Adipocyte (in vitro differentiated cells): ENCODE data around the gene GNB1L.
A peak's percentile ranks its signal among the peaks of the same experiment; 100 is the strongest.

Source experiments
- DNase-seq: peaks from one replicate; pipeline ENCODE4 v3.0.0-alpha.2; 2015; ENCODE audit warnings: low read depth
- H3K27me3 ChIP-seq: replicated peaks from 2 replicates; pipeline ENCODE4 v1.7.0; 2013; ENCODE audit warnings: mild to moderate bottlenecking, low read length, moderate library complexity; ENCODE audit not compliant: control insufficient read depth, insufficient read depth
- H3K36me3 ChIP-seq: 2 replicates; pipeline ENCODE4 v1.7.0; 2013; ENCODE audit warnings: low read length, mild to moderate bottlenecking, moderate library complexity; ENCODE audit not compliant: control insufficient read depth, insufficient read depth, severe bottlenecking
- H3K4me1 ChIP-seq: 2 replicates; pipeline ENCODE4 v1.7.0; 2013; ENCODE audit warnings: mild to moderate bottlenecking, low read length, moderate library complexity; ENCODE audit not compliant: control insufficient read depth, insufficient read depth
- H3K4me3 ChIP-seq: 2 replicates; pipeline ENCODE4 v1.7.0; 2013; ENCODE audit warnings: mild to moderate bottlenecking, low read length, moderate library complexity
- H3K9ac ChIP-seq: 2 replicates; pipeline ENCODE4 v1.7.0; 2013; ENCODE audit warnings: mild to moderate bottlenecking, low read length, moderate library complexity
- H3K9me3 ChIP-seq: 2 replicates; pipeline ENCODE4 v1.7.0; 2013; ENCODE audit warnings: mild to moderate bottlenecking, low read length, moderate library complexity; ENCODE audit not compliant: control insufficient read depth

The GNB1L gene

DNA sequence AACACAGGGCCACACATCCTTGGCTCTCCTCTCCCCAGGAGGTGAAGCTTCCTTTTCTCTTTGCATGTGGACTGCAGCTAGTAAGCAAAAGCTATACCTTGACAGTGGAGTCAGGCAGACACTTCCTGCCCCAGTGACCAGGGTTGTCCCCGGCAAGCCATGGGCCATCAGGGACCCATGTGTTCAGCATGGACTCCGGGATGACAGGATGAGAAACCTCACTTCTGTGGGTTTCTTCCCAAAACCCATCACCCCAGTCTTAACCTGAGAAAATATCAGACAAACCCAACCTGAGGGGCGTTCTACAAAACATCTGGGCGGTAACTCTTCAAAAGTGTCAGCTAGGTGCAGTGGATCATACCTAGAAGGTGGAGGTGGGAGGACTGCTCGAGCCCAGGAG, 40.2 kb downstream of the GNB1L start:
- H3K36me3 ChIP-seq = no peaks in the 10 kb centered on the region
- no peak overlapping the region for H3K9ac ChIP-seq
- DNase-seq = no peak
- peaks cover 5% of the 10 kb centered on the region for H3K4me1 ChIP-seq
- no peaks in the 10 kb centered on the region for H3K9me3 ChIP-seq
- H3K27me3 ChIP-seq = no peaks in the 10 kb centered on the region
- H3K4me3 ChIP-seq = no peak overlapping the region

DNA sequence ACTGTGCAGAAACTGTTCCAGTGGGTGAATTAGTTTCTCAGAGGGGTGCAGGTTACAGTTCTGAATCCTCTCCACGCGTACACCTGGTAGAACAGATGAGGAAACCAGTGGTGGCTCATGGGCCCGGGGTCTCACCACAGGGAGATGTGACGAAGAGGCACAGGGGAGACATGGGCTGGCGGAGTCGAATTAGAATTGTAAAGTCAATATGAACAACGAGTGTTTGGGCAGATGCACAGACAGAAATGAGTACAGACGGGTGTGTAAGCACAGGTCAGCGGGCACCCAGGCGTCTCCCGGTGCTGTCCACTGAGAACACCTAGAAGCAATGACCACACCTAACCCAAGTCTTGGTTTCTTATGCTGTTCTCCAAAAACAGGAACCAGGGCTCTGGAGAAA, 41.8 kb downstream of the GNB1L start:
- H3K4me1 ChIP-seq = peaks cover 5% of the 10 kb centered on the region
- H3K9ac ChIP-seq = no peak overlapping the region
- H3K36me3 ChIP-seq = no peaks in the 10 kb centered on the region
- H3K4me3 ChIP-seq = no peak overlapping the region
- DNase-seq = no peak
- H3K9me3 ChIP-seq = no peaks in the 10 kb centered on the region
- no peaks in the 10 kb centered on the region for H3K27me3 ChIP-seq

DNA sequence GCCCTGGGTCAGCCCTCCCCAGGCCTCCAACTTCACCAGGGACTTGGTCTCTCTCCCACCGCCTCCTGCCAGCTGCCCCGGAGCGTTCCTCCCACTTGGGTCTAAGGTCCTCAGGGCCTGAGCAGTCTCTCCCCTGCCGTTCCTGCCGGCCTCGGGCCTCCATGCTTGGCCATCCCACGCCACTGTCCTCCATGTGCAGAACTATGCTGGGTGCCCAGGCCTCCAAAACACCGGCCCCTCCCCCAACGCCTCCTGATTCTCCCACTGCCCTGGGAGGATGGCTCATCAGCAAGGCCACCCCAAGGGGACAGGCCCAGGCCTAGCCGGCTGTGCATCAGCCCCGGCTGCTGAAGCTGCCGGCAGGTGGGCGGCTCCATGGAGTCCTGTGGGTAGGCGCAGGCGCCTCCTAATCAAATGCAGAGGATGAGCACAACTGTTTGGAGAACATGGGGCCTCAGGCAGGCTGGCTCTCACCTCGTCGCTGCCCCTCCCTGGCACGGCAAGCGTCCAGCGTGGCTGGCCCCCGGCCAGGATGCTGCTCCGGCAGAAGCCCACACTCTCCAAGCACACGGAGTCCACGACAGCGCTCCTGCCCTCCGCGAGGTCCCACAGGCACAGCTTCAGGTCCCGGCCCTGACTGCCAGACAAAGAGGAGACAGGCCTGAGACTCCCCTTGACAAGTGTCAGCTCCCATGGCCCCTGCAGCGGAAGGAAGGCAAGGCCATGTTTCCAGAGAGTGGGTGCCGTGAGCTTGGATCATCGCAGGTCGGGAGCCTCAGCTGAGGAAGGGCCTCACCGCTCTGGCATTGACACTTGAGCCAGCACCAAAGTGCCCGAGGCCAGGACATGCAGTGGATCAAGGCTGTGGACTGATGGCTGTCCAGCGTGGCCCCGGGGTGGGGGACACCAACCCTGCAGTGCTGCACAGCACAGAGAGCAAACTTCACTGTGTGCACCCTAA, 42.6 kb downstream of the GNB1L start:
- H3K36me3 ChIP-seq = no peaks in the 10 kb centered on the region
- no peak overlapping the region for H3K4me3 ChIP-seq
- no peaks in the 10 kb centered on the region for H3K9me3 ChIP-seq
- no peak for DNase-seq
- peaks cover 5% of the 10 kb centered on the region for H3K4me1 ChIP-seq
- no peaks in the 10 kb centered on the region for H3K27me3 ChIP-seq
- H3K9ac ChIP-seq = no peak overlapping the region

DNA sequence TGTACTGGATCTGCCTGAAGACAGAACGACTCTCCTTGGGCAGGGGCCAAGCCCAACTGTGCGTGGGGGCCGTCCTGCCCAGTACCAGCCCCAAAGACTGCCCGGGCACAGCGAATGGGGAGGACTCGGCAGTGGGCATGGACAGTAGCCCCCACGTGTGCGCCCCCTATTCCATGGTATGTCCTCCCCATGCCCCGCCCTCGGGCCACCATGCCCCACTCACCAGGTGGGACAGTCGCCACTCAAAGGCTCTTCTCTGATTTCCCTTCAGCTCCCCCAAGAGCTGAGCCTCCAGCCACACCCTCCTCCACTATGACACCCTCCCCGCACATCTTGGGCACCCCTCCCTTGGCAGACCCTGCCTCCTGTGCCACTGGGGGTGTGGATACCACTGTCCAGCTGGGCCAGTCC, 43.5 kb downstream of the GNB1L start:
- peaks cover 5% of the 10 kb centered on the region for H3K4me1 ChIP-seq
- H3K9me3 ChIP-seq = no peaks in the 10 kb centered on the region
- H3K4me3 ChIP-seq = no peak overlapping the region
- H3K27me3 ChIP-seq = no peaks in the 10 kb centered on the region
- H3K36me3 ChIP-seq = no peaks in the 10 kb centered on the region
- no peak for DNase-seq
- no peak overlapping the region for H3K9ac ChIP-seq

DNA sequence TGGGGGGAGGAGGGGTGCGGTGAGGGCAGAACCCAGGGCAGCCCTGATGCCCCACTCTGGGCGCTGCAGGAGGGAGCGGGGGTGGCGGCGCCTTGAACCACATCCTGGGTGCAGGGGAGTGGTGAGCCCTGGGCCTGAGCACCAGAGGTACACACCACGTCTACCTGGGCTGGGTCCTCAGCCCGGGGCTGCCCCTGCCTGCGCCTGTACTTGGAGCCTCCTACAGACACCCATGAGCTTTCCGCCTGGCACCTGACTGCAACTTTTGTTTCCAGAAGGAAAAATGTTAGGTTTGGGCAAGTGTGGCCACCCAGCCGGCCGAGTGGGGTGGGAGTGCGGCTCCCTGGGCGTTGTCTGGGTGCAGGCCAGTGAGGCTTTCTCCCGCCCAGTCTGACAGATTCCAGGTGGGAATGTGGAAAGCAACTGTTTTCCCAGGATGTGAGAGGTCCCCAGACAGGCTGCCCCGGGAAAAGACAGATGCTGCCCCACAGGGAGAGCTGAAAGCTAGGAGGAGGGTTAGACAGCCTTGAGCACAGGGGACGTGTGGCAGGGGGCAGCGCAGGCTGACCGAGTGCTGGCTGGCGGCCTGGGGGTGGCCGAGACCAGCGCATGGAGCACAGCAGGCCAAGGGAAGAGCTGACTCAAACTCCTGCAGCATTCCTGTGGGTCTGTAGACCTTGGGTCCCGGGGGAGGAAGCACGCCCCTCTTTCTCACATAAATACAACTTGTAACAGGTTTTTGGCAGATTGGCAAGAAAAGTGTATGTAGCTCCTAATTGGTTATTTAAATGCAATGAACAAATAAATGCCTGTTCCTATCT, 44.1 kb downstream of the GNB1L start:
- peak; percentile 14 for DNase-seq
- no peaks in the 10 kb centered on the region for H3K36me3 ChIP-seq
- peaks cover 5% of the 10 kb centered on the region for H3K4me1 ChIP-seq
- no peaks in the 10 kb centered on the region for H3K27me3 ChIP-seq
- no peak overlapping the region for H3K4me3 ChIP-seq
- H3K9ac ChIP-seq = no peak overlapping the region
- H3K9me3 ChIP-seq = no peaks in the 10 kb centered on the region

DNA sequence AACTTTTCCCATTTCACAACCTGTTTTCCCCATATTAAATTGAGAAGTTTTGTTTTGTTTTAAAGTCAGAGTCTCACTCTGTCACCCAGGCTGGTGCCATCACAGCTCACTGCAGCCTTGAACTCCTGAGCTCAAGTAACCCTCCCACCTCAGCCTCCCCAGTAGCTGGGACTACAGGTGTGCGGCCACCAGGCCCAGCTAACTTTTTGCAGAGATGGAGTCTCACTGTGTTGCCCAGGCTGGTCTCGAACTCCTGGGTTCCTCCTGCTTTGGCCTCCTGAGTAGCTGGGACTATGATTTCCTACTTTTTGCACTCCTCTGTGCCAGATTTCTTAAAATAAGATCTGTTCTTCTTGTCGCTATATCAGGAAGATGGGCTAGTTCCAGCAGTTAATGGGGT, 44.9 kb downstream of the GNB1L start:
- H3K4me1 ChIP-seq = no peaks in the 10 kb centered on the region
- H3K9me3 ChIP-seq = no peaks in the 10 kb centered on the region
- H3K4me3 ChIP-seq = no peak overlapping the region
- no peaks in the 10 kb centered on the region for H3K27me3 ChIP-seq
- no peak for DNase-seq
- no peaks in the 10 kb centered on the region for H3K36me3 ChIP-seq
- no peak overlapping the region for H3K9ac ChIP-seq

DNA sequence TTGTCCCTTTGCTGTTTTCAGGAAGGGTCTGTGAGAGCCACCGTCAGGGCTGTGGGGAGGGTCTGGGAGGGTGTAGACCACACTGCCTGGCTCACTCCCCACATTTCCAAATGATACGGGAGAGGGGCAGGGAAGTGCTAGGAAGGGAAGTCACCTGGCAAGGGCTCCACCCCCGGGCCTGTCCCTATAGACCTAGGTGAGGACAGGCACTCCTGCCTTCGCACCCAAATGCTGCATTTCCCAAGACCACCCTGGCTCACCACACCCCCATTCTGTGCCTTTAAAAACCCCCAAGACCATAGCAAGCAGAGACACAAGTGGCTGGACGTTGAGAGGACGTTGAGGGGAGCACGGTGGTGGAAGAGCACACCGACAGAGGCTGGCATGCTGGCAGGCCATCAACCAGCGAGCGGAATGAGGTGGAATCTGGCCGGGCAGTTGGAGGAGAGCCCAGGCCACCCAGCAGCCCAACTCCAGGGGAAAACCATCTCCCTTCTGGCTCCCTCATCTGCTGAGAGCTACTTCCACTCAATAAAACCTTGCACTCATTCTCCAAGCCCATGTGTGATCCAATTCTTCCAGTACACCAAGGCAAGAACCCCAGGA, 45.7 kb downstream of the GNB1L start:
- Histone ChIP-seq H3K27me3 (no peaks in the 10 kb centered on the region), H3K36me3 (no peaks in the 10 kb centered on the region), H3K4me1 (no peaks in the 10 kb centered on the region), H3K9me3 (no peaks in the 10 kb centered on the region), H3K9ac (no peak overlapping the region), H3K4me3 (no peak overlapping the region)
- DNase-seq = no peak

DNA sequence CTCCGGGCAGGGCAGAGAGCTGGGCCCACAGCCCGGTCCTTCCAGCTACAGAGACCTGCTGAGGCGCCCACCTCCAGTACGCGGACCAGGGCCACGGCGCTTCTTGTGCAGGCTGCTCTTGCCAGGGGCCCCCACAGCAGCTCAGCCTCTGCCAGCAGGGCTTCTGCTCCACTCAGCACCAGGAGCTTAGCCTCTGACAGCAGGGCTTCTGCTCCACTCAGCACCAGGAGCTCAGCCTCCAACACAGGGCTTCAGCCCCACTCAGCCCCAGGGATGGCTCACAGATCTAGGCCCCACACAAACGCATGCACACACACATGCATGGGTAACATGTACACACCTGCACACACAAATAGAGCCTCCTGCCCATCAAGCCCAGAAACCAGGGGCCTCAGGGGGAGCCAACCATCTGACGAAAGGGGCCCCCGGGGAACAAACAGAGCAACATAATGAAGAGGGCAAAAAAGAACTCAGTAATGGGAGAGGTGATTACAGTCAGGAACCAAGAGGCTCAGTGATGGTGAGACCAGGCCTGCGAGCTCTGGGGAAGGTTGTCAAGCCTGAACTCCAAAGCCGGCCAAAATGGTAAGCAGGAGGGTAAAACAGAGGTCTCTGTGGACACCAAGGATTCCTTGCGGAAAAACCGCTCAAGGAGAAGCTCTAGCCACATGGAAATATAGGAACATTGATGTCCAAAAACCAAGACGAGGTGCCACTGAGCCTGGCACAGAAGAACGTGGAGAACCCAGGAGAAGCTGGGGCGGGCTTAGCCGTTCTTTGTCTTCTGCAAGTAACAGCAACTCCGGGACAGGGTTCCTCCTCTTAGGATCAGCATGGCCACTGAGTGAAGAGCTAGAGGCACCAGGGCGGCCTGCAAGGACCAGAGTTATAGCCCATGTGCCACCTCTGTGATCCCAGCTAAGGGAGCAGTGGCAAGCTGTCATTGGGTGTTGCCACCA, 46.5 kb downstream of the GNB1L start:
- no peak overlapping the region for H3K9ac ChIP-seq
- H3K9me3 ChIP-seq = no peaks in the 10 kb centered on the region
- no peaks in the 10 kb centered on the region for H3K27me3 ChIP-seq
- no peaks in the 10 kb centered on the region for H3K36me3 ChIP-seq
- DNase-seq = no peak
- H3K4me3 ChIP-seq = no peak overlapping the region
- H3K4me1 ChIP-seq = no peaks in the 10 kb centered on the region

DNA sequence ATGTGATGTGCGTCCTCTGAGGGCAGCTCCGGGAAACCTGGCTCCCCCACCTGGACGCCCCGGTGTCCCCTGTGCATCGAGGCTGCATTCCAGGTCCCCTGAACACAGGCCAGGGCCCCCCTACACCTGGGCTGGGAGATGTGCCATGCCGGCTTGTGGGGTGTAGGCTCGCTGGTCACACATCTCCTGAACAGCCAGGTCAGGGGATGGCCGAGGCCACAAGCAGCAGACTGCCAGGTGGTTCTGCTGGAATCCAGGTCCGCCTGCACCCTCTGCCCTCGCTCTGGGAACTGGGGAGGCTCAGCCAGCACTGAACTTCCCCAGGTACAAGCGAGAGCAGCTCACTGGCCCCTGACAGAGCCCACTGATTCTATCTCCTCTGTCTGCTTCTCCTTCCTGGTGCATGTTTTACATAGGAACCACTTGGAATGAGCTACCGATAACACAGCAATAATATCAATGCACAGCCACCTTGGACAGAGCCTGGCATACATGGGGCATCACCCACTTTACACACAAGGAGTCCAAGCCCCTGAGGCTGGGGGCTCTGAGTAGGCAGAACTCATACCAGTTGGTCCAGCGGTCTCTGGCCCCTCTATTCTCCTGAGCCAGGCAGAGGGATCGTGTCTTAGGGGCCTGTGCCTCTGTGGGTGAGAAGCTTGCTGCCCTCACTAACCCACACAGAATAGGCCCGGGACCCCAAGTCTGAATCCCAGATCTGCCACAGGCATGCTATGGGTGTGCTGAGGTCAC, 47.3 kb downstream of the GNB1L start:
- Histone ChIP-seq H3K27me3 (no peaks in the 10 kb centered on the region), H3K36me3 (no peaks in the 10 kb centered on the region), H3K9ac (no peak overlapping the region), H3K4me1 (no peaks in the 10 kb centered on the region), H3K9me3 (no peaks in the 10 kb centered on the region), H3K4me3 (no peak overlapping the region)
- DNase-seq = no peak
